DMS53 (cell line): Measurements from ENCODE around the gene NR4A1.
A peak's percentile ranks its signal among the peaks of the same experiment; 100 is the strongest.

Source experiments
- DNase-seq: peaks from one replicate; lab custom pipeline; 2025; lab: John Stamatoyannopoulos, UW

Gene NR4A1

GRCh38 chr12:52018433-52019112, 32.7 kb upstream of the NR4A1 start:
- DNase-seq = peak; percentile 88

DNA sequence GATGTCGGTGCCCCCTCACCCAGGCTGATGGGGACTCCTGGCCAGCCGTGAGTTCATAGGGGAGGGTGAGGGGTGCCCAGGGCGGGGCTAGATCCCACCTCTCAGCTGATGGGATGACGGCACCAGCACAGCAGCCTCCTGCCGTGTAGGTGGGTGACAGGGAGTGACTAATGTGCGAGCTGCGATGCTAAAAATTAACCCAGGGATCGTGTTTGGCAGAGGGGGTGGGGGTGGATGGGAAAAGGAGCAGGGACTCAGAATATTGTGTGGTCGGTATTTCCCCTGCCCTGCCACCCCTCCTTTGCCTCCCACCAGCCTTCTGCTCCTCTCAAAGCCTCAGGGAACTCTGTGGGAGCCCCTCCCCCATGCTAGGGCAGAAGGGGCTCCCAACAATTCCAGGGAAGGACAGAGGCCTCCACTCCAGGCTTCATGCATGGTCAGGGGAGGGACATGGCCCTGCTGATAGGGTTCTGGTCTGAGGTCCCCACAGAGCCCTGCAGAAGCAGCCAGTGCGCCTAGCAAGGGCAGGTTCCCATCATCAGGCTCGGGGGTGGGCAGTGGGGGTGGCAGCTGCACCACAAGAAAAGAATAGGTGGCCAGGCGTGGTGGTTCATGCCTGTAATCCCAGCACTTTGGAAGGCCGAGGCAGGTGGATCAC, 32.0 kb upstream of the NR4A1 start:
- DNase-seq = peak; percentile 83

- DNase-seq = peak; percentile 78
These were observed 30.5 kb upstream of the NR4A1 start for GRCh38 chr12:52020539-52021336.

GRCh38 chr12:52022841-52023181, 28.4 kb upstream of the NR4A1 start:
- DNase-seq = peak; percentile 84

DNA sequence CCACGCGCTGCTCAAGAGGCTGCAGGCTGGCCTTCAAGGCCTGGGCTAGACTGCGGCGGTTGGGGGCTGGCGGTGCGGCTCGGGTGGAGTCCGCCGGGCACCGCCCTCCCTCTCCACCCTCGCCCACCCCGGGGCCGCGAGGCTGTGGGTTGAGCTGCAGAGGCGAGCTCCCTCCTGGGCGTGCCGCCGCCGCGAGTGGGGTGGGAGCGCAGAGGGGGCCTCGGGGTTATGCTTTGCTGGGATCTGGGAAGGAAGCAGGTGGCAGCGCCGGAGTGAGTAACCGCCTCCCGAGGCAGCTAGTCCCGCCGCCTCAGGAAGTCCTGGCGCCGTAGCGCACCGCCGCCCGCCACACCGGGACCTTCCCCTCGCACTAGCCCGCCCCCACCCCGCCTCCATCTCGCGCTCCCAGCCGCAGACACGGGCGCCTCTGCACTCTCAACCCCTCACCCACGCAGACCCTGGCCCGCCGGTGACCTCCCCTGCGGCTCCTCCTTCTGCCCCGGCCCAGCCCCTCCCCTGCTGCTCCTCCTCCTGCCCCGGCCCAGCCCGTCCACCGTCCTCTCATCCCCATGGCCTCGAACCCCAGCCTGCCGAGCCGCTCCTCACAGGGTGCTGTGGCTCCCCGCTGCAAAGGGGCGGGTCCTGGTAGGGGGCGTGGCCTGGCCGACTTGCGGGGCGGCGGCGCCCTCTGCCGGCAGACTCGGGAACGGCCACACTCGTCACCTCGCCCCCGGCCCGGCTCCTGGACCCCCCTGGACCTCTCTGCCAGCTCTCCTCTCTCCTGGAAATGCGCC, 27.9 kb upstream of the NR4A1 start:
- DNase-seq = peak; percentile 94

DNA sequence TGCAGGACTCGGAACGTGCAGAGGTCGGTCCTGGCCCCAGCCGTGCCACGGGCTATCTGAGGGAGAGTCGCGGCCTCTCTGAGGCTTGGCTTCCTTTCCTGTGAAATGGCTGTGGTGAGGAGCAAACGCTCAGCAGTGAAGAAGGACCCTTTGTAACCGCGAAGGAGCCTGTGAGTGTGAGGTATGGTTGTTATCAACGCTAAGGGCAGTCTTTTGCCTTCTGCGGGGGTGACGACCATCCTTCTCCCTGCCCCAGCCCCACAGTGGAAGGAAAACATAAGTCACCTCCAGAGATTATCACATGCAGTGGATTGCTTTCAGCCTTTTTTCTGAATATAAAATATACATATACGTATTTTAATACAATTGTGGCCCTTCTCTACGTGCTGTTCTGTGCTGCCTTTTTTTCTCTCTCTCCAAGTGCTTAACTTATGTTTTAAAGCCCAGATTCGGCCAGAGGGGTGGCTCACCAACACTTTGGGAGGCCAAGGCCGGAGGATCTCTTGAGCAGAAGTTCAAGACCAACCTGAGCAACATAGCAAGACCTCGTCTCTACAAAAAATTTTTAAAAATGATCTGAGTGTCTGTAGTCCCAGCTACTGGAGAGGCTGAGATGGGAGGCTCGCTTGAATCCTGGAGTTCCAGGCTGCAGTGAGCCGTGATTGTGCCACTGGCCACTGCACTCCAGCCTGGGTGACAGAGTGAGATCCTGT, 27.1 kb upstream of the NR4A1 start:
- DNase-seq = peak; percentile 79

GRCh38 chr12:52024845-52025230, 26.4 kb upstream of the NR4A1 start:
- DNase-seq = peak; percentile 74

DNA sequence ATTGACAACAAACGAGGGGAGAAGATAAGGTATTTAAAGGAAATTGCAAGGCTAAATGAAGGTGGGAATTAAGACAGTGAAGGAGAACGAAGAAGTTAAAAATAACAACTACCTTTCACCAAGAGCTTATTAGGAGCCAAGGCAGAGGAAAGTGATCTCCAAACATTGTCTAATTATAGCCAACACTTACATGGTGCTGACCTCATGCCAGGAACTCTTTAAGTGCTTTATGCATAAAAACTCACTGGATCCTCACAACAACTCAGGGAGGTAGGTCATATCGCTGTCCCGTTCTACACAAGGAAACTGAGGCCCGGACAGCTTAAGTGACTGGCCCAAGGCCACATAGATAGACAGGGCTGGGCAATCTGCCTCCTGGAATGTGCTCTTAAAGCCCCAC, 25.0 kb upstream of the NR4A1 start:
- DNase-seq = no peak

- no peak for DNase-seq
These were observed 24.0 kb upstream of the NR4A1 start for GRCh38 chr12:52027085-52027843.

GRCh38 chr12:52029685-52030084, 21.6 kb upstream of the NR4A1 start:
- DNase-seq = peak; percentile 86

DNA sequence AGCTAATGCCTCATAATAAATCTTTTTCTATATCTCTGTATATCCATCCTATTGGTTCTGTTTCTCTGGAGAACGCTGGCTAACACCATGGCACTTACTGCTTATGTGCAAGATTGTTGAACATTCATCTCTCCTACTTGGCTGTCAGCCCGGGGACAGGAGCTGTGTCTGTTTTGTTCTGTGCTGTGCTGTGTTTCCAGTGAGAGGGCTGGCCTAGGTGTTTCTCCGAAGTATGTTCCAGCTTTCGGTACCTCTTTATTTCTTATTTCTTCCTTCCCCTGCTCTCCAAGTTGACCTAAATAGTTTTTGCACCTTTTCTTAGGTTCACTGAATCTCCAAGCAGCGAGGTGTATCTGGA, 18.8 kb upstream of the NR4A1 start:
- DNase-seq = peak; percentile 56

GRCh38 chr12:52032804-52033445, 18.3 kb upstream of the NR4A1 start:
- peak; percentile 99 for DNase-seq

- no peak for DNase-seq
These were observed 17.6 kb upstream of the NR4A1 start for GRCh38 chr12:52033446-52034140.

DNA sequence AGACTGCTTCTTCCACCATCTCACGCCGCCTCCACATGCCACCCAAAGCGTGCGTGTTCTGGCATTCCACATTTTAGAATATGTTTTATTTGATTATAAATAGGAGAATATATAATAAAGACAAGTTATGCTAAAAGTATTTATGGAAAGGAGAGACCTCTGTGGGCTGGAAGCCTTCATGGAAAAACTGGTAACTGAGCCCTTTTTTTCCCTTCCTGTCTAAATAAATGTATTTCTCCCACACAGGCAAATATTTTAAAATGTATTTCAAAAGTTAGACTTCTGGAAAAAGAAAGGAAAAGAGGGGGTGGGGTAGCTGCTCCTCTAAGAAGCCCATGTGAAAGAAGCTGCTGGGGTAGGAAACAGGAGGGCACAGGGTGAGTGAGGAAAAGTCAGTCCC, 16.1 kb upstream of the NR4A1 start:
- DNase-seq = no peak

DNA sequence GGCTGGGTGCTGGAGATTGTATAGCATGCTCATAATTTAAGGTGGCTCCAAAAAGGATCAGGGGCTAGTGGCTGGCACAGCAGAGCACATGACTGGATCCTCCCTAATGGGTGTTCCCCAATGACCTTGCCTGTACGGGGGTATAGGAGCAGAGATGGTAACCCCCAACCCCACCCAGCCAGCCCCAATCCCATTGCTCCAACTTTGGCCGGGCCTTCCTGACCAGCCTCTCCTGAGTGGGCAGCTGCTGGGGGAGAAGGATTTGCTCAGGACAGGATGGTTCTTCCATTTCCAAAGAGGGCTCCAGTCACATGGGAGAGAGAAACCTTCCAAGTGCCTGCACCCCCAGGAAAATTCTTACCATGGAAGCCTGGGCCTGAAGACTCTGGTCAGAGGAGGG, 15.3 kb upstream of the NR4A1 start:
- DNase-seq = no peak

DNA sequence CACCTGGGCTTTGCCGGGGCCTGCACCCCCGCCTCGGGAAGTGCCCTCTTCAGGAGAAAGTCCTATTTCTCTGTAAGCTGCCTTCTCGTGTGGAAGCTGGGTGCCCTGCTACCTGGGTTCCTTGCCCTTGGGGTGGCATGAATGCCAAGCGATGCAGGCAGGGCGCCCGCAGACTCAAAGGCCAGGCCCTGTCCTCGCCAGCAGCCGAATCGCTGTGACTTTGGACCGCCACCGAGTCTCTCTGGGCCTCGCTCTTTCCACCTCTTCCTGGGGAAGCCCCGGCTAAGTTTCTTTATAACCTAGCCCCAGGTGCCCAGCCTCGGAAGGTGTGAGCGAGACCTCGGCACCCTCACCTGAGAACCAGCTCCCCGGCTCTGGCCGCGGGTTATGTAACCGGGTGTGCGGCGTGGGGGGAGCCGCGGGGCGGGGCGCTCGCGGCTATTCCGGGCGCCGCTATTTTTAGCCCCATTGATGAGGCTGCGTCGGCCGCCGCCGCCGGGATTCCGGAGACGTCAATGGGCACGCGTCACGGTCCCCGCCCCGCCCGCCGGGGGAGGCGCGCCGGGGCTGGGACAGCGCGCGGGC, 14.6 kb upstream of the NR4A1 start:
- peak; percentile 95 for DNase-seq

DNA sequence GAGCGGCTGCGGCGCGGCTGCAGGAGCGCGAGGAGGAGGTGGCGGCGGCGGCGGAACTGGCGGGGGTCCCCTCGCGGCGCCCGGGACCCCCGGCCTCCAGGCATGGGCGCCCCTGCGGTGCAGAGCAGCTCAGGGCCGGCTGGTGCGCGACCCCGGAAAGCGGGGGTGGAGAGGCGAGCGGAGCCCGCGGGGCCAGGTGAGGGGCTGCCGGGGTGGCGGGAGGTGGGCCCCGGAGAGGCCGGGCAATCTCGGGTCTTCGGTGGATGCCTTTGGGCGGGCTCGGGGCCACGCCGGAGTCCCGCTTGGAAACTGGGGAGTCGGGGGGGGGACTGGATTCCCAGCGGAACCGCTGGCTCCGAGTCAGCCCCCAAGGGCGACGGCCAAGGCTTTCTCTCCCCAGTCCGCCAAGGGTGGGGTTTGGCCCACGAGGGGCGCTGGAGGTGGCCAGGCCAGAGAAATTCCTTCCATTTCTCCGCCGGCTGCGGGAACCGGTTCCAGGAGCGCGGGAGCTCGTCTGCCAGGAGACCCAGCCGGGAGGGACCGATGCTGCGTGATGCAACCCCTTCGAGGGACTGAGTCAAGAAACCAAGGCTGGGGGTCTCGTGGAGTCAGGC, 13.9 kb upstream of the NR4A1 start:
- peak; percentile 74 for DNase-seq

GRCh38 chr12:52038447-52038846, 12.8 kb upstream of the NR4A1 start:
- DNase-seq = no peak

DNA sequence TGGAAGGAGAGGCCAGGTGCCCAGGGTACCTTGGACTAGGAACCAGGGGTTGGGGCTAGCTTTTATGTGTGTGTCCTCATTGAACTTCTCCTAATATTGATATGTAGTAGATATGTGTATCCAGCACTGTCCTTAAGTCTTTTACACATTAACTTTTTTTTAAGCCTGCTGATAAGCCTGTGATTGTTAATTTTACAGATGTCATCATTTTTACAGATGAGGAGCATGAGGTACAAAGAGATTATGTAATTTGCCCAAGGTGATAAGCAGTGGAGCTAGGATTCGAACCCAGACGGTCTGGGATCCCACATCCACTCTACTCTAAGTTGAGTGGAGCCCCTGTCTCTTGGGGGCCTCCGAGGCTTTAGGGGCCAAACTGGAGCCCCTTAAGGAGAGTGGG, 10.2 kb upstream of the NR4A1 start:
- no peak for DNase-seq
